A172 (cell line): ENCODE results near the gene PHACTR1. TPM values are rescaled to one million over a fixed set of nuclear protein-coding genes. Genes with fewer than 3 reads are reported as not detected.

Experiments
- DNase-seq: peaks from one replicate; pipeline ENCODE4 v3.0.0-alpha.2; 2015; ENCODE audit warnings: low spot score
- total RNA-seq: library from RNA; depleted of rRNA; stranded (reverse); fragments of >200 nt; shearing (Covaris generic); gene quantifications from 2 replicates; pipeline ENCODE4 v1.2.3, GENCODE V29; 2014

The PHACTR1 gene
- total RNA-seq, 1 experiment from 2014 or later, result 0.55 TPM

- no peak for DNase-seq
Measured at GRCh38 chr6:12991435-12991834, 274.9 kb downstream of the PHACTR1 start.

DNA sequence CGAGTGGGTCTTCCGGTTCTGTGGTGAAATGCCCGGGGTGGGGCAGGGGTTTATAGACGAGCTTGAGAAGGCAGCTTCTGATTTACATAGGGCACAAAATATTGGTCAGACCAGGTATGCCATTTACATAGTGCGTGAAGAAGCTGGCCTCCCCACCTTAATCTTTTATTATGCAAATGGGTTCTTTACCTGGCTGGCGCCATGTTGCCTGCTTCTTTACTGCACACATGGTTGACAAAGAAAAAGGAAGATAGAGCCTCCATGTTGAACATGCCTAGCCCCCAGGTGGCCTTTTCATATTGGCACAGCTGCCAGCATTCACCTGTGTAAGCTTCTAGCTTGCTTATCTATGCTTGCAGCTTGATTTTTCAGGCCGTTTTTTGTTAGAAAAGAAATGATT, 276.2 kb downstream of the PHACTR1 start:
- DNase-seq, result no peak

DNA sequence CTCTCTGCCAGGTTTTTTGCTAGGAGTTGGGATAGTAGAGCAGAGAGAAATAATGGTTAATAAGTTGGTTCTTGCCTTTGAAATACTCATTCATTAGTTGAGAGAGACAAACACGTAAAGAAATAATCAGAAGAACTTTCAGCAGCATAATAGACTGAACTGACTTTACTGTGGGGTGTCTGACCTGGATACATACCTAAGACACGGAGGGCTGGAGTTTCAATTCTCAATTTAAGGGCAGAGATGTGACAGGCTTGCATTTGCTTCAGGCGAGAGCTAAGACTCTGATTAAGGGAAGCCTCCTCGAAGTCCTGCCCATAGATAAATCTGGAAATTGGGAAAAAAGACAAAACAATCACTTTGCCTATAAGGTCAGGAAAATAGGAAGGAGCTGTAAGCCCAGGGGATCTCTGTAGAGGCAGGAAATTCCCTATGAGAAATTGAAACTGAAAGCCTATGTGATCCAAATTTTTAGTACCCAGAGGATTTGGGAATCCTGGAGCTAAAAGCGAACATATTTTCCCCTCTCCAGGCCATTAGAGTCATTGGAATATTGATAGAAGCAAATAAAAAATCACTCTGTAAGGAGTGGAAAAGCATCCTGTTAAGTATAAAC, 276.8 kb downstream of the PHACTR1 start:
- no peak for DNase-seq

DNA sequence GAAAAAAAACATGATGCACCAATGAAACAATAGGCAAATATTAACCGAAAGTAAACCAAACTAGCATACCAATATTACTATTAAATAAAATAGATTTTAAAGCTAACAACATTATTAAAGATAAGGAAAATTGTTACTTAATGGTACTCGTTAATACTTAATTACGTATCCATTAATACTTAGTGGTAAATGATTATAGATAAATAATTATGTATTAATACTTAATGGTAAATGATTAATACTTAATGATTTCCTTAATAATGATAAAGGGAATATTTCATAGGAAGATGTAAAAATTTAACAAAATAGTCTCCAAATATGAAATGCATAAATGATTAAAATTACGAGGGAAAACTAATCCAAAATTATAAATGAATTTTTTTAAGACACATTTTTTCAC, 278.9 kb downstream of the PHACTR1 start:
- DNase-seq, result no peak

GRCh38 chr6:13000537-13000936, 284.0 kb downstream of the PHACTR1 start:
- no peak for DNase-seq

DNA sequence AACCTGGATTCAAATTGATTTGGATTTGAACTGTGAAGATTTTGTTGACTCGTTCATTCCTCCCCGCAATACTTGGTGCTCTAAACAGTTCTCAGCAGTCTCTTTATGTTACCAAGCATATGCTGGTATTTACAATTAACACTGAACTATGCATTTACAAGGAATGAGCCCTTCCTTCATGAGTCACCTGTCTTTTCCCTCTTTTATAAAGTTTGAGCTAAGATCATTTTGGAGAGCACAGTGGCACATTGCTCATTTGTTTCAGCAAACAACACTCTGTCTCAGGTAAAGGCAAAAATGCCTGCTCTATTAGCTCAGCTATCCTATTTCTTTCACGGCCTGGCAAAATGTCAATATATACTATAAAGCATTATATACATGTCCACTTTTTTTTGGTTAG, 285.4 kb downstream of the PHACTR1 start:
- DNase-seq, result no peak

- DNase-seq, result no peak
Measured at GRCh38 chr6:13004601-13005000, 288.0 kb downstream of the PHACTR1 start.

GRCh38 chr6:13005994-13006393, 289.4 kb downstream of the PHACTR1 start:
- no peak for DNase-seq

DNA sequence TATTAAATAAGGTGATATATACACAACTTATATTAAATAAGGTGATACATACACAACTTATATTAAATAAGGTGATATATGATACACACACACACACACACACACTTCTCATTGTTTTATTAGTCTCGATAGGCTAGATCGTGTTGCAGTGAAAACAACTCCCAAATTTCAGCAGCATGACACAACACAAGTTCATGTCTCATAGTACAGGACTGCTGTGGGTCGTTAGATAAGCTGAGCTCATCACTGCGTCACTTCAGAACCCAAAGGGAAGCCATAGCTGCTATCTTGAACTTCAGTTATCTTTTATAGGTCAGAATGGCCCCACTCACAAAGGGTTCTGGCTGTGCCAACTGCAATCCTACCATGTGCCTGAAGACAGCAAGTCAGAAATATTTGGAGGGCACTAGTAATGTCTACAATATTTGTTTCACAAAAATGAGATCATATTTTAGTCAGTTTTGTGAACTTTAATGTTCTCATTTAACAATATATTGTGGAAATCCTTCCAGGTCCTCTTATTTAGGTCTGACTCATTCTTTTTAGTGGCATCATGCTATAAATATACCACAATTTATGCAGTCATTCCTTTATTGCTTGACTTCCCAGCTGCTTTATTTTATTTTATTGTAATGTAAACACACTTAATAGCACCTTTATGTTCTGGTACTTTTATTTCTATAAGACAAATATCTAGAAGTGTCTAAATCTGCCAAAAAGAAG, 290.2 kb downstream of the PHACTR1 start:
- DNase-seq, result peak; percentile 60

- no peak for DNase-seq
Measured at GRCh38 chr6:13007744-13008143, 291.2 kb downstream of the PHACTR1 start.

- DNase-seq, result no peak
Measured at GRCh38 chr6:13009031-13009430, 292.5 kb downstream of the PHACTR1 start.

GRCh38 chr6:13009461-13009860, 292.9 kb downstream of the PHACTR1 start:
- DNase-seq, result no peak

DNA sequence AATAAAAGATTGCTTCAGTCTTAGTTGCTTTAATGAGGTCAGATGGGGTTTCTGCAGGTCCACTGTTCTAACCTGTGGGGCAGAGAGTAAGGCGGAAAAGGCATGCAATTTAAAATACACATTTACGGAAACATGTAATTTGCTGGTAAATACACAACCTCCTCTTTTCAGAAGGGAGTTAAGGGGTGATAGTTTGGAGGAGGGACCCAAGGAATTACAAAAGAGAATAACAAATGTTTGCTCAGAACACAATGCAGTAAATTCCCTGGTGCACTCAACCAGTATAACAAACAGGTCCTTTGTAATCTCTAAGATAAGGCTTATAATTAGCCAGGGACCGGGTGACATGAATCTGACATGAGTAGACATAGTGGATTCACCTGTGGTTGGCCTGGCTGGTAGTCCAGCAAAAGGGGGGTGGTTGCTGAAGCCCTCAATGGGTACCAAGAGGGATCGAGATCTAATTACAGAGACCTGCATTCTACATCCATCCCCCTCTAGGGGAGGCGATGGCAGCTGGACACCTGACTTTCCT, 295.1 kb downstream of the PHACTR1 start:
- DNase-seq, result no peak

DNA sequence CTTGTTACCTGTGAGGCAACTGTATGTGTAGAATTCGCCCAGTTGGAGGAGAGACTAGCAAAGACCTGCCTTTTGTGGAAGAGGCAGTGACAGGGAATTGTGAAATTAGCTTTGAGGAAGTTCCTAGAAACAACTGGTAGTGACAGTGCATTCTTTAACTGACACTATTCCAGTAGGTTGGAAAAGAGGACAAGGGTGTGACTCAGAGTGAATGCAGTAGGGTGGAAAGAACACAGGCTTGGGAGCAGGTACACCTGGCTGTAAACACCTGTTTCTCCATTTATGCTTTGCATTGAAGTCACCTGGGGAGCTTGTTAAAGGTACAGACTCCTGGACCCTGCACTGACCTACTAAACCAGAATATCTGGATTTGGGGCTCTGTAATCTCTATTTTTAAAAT, 295.7 kb downstream of the PHACTR1 start:
- no peak for DNase-seq

- DNase-seq, result no peak
Measured at GRCh38 chr6:13012977-13013680, 296.6 kb downstream of the PHACTR1 start.

- DNase-seq, result no peak
Measured at GRCh38 chr6:13013681-13014503, 297.3 kb downstream of the PHACTR1 start.

DNA sequence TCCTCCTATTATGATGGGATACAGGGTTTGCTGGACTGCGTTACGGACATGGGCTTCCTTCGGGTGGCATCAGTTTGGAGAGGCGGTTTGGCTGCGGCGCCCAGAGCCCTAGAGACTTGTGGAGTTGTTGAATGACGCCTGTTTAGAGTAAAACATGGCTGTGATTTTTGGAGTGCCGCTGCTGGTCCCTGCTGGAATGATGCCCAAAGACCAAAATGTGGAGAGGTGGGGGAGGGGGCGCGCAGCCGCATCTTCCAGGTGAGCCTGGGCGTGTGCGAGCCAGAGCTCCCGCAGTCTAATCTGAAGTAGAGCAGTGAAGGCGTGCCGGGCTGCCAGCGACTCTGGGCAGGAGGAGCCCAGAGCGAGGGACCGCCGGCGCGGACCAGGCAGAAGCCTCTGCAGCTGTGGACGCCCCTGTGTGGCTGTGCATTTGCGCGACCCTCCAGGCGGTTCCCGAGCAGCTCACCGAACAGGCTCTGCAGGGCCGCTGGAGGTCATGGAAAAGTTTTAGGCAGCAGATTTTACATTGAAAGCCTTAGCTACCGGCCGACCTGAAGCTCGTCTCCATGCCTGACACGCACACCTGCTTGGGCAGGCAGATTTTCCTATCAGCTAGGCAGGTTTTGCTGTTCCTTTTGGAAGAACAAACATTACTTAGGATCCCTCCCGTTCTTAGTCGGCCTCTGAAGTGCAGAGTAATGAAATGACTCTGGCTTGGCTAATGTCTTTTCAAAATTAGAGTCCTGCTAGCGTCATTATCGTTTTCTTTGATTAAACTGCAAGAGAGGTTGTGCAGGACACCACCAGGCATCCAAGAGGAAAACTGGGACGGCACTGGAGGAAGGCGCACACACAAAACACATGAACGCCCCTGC, 298.2 kb downstream of the PHACTR1 start:
- no peak for DNase-seq

- DNase-seq, result no peak
Measured at GRCh38 chr6:13015379-13015681, 298.8 kb downstream of the PHACTR1 start.

DNA sequence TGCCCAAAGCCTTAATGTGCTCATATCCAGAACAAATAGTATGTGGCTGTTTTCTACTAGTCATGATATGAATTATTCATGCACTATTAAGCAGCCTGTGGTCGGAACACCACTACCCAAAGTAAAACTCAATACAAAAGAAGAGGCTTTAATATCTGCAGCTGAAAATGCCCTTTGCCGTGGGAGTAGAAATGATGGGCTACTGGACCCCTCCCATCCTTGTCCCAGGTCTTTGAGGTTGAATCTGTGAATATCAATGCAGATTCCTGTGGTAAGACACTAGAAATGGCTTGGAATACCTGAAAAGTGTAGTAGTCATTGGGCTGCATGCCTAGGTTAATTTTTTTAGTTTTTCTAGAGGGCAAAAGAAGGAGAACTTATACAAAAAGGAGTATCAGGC, 308.0 kb downstream of the PHACTR1 start:
- no peak for DNase-seq

DNA sequence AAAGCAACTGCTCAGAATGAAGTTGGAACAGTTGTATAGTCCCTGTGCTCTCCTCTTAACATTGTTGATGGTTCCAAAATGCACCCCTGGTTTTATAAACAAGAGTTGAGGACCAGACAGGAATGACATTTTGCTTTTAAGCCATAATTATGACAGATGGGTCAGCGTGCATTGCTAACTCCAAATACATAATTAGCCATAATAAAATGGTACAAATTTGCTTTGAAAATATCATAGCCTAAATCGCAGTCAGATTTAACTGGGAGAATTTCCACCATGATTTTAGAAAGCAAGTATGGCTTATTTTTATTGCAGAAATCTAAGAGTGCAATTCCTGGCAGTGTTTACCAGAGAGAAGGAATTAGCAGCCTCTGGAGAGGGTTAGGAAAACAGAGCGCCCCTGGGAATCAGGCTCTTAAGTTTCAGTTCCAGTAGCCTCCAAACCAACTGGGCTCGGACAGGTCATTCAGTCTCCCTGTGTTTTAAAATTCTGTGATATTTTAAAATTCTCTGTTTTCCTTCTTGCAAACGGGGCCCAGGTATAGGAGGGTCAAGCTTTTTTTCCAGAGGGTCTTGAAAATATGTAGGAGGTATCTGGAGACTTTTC, 309.4 kb downstream of the PHACTR1 start:
- no peak for DNase-seq

DNA sequence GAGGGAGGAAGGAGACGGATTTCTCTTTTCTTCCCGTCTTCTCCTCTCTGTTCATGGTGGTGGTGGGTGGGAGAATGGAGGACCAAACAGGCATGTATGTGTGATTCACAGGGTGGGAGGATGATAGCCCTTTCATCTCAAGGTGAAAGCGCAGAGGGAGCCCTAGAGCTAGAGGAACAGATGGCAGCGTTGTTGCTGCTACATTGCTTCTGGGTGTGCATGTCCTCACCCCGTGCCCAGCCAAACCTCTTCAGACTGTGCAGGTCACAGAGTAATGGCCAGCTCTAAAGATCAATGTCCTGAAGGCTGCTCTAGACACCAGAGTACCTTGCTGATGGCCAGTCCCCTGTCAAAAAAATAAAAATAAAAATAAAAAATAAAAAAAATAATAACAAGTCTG, 310.0 kb downstream of the PHACTR1 start:
- DNase-seq, result no peak
